OCI-LY1 (cell line): ENCODE measurements around the gene SLC4A8.

Source experiments
- CTCF ChIP-seq: fragments of 200-600 bp; sonication (generic), shearing (Covaris generic); IDR thresholded peaks from 2 replicates; pipeline ENCODE4 v1.5.1; 2017; ENCODE audit warnings: mild to moderate bottlenecking, antibody characterized with exemption, low read length, moderate library complexity, mixed read lengths
- EZH2 ChIP-seq: fragments of 200-600 bp; sonication (generic), shearing (Covaris generic); IDR thresholded peaks from 2 replicates; pipeline ENCODE4 v1.8.0; 2017; ENCODE audit warnings: borderline replicate concordance, mixed run types, mild to moderate bottlenecking, antibody characterized with exemption, low read length, moderate library complexity, mixed read lengths

- TF ChIP-seq EZH2 = no peak
- TF ChIP-seq CTCF = no peak
These were observed 10.8 kb upstream of the SLC4A8 start for GRCh38 chr12:51413791-51414190.
